H54 (cell line): Measurements from ENCODE around the gene CRYGN.

Experiments used
- DNase-seq: peaks from one replicate; pipeline ENCODE4 v3.0.0; 2011; ENCODE audit warnings: low spot score, mixed read lengths; ENCODE audit not compliant: insufficient read length
- FAIRE-seq: peaks from 3 replicates; lab custom pipeline; 2011; peaks lifted over from hg19 to GRCh38; lab: Jason Lieb, UNC
- POLR2A ChIP-seq: IDR thresholded peaks from 2 replicates; pipeline ENCODE4 v1.6.1; 2011; ENCODE audit warnings: low read depth, mild to moderate bottlenecking, low read length

The CRYGN gene

GRCh38 chr7:151453326-151453791, 13.4 kb upstream of the CRYGN start:
- FAIRE-seq: no peak
- no peak for TF ChIP-seq POLR2A

GRCh38 chr7:151452680-151453325, 12.9 kb upstream of the CRYGN start:
- TF ChIP-seq POLR2A: no peak
- DNase-seq (no peak), FAIRE-seq (no peak)

More at GRCh38 chr7:151453326-151453791, 13.4 kb upstream of the CRYGN start:
- no peak for DNase-seq

GRCh38 chr7:151451626-151452571, 12.0 kb upstream of the CRYGN start:
- no peak for DNase-seq
- TF ChIP-seq POLR2A: no peak
- no peak for FAIRE-seq

- no peak for TF ChIP-seq POLR2A
- no peak for DNase-seq
- FAIRE-seq: no peak
These were observed 11.2 kb upstream of the CRYGN start for GRCh38 chr7:151451156-151451555.

GRCh38 chr7:151449990-151450389, 10.0 kb upstream of the CRYGN start:
- FAIRE-seq: no peak
- TF ChIP-seq POLR2A: no peak
- no peak for DNase-seq

- peak; percentile 68 for DNase-seq
- FAIRE-seq: no peak
- TF ChIP-seq POLR2A: no peak
These were observed 8.6 kb upstream of the CRYGN start for GRCh38 chr7:151448261-151449252.

- TF ChIP-seq POLR2A: no peak
- DNase-seq (no peak), FAIRE-seq (no peak)
These were observed 7.9 kb upstream of the CRYGN start for GRCh38 chr7:151447901-151448260.

GRCh38 chr7:151447312-151447711, 7.4 kb upstream of the CRYGN start:
- FAIRE-seq (no peak), DNase-seq (no peak)
- TF ChIP-seq POLR2A: no peak

GRCh38 chr7:151446412-151446811, 6.5 kb upstream of the CRYGN start:
- no peak for TF ChIP-seq POLR2A
- no peak for FAIRE-seq
- no peak for DNase-seq

- DNase-seq (no peak), FAIRE-seq (no peak)
- no peak for TF ChIP-seq POLR2A
These were observed 4.7 kb upstream of the CRYGN start for GRCh38 chr7:151444632-151445031.

- no peak for DNase-seq
- FAIRE-seq: no peak
- no peak for TF ChIP-seq POLR2A
These were observed 3.0 kb upstream of the CRYGN start for GRCh38 chr7:151442776-151443496.

- FAIRE-seq (no peak), DNase-seq (no peak)
- TF ChIP-seq POLR2A: no peak
These were observed 981 bp upstream of the CRYGN start for GRCh38 chr7:151440799-151441445.
